A673 (cell line): ENCODE measurements around the gene UST. TPM values are rescaled to one million over a fixed set of nuclear protein-coding genes. Genes with fewer than 3 reads are reported as not detected.

Source experiments
- BruUV-seq: library from RNA; stranded (reverse); fragments of 400-500 nt; replicated peaks from 2 replicates; lab custom pipeline; 2021; lab: Mats Ljungman, UMichigan
- CTCF ChIA-PET: fragments of 300-600 bp; sonication (Branson Sonifier 250); formaldehyde crosslinking; loops from one replicate; lab custom pipeline; 2022; ENCODE audit warnings: antibody characterized with exemption; lab: Charles Lee
- POLR2A ChIA-PET: fragments of 300-600 bp; sonication (Branson Sonifier 250); formaldehyde crosslinking; loops from one replicate; lab custom pipeline; 2022; ENCODE audit warnings: antibody characterized with exemption; ENCODE audit not compliant: low non-redundant PET; lab: Charles Lee
- DNase-seq: peaks from one replicate; pipeline ENCODE4 v3.0.0-alpha.2; 2015; ENCODE audit warnings: low spot score
- H3K27ac ChIP-seq: fragments of 200-600 bp; sonication (generic); 2 replicates; pipeline ENCODE4 v1.5.1; 2016; ENCODE audit warnings: mixed run types, low read depth, mild to moderate bottlenecking, mixed read lengths, antibody characterized with exemption, low read length; ENCODE audit not compliant: poor library complexity, severe bottlenecking
- H3K27me3 ChIP-seq: fragments of 200-600 bp; sonication (generic); replicated peaks from 2 replicates; pipeline ENCODE4 v1.6.1; 2017; ENCODE audit warnings: mixed run types, low read depth, mild to moderate bottlenecking, mixed read lengths, antibody characterized with exemption, low read length; ENCODE audit not compliant: insufficient read depth, poor library complexity
- H3K36me3 ChIP-seq: fragments of 200-600 bp; sonication (generic); 2 replicates; pipeline ENCODE4 v1.6.1; 2016; ENCODE audit warnings: mixed run types, mild to moderate bottlenecking, mixed read lengths, antibody characterized with exemption, low read length; ENCODE audit not compliant: insufficient read depth, poor library complexity, severe bottlenecking
- H3K4me1 ChIP-seq: fragments of 200-600 bp; sonication (generic); 2 replicates; pipeline ENCODE4 v1.6.1; 2017; ENCODE audit warnings: mixed run types, mild to moderate bottlenecking, mixed read lengths, antibody characterized with exemption, low read length; ENCODE audit not compliant: insufficient read depth, poor library complexity, severe bottlenecking
- H3K4me3 ChIP-seq: fragments of 200-600 bp; sonication (generic); 2 replicates; pipeline ENCODE4 v1.5.1; 2016; ENCODE audit warnings: low read depth, mixed run types, mild to moderate bottlenecking, mixed read lengths, low read length; ENCODE audit not compliant: poor library complexity, severe bottlenecking
- H3K9me3 ChIP-seq: fragments of 200-600 bp; sonication (generic); 2 replicates; pipeline ENCODE4 v1.6.1; 2016; ENCODE audit warnings: mixed run types, low read depth, mild to moderate bottlenecking, mixed read lengths, antibody characterized with exemption, low read length; ENCODE audit not compliant: poor library complexity, severe bottlenecking
- EZH2 ChIP-seq: fragments of 200-600 bp; sonication (generic); IDR thresholded peaks from 2 replicates; pipeline ENCODE4 v1.6.1; 2017; ENCODE audit warnings: borderline replicate concordance, low read depth, mild to moderate bottlenecking, mixed read lengths, antibody characterized with exemption, low read length; ENCODE audit not compliant: poor library complexity, severe bottlenecking
- intact Hi-C: fragments of 100-400 bp; cut with micrococcal nuclease; formaldehyde crosslinking; loops from one replicate; pipeline ENCODE4 v1.10.0; 2022; ENCODE audit not compliant: unreplicated experiment
- total RNA-seq: library from RNA; stranded (reverse); gene quantifications from 2 replicates; pipeline ENCODE4 v1.2.3, GENCODE V29; 2021
- TF ChIP-seq, protein P1 (sequence below): fragments of 300-800, 200-600 bp; sonication (generic); conservative IDR thresholded peaks from 2 replicates; pipeline ENCODE4 v1.5.1; 2017; ENCODE audit warnings: low read depth, mild to moderate bottlenecking, antibody characterized with exemption, low read length, moderate library complexity, mixed read lengths

Gene UST
- total RNA-seq, 1 experiment from 2014 or later = 1.5 TPM

DNA sequence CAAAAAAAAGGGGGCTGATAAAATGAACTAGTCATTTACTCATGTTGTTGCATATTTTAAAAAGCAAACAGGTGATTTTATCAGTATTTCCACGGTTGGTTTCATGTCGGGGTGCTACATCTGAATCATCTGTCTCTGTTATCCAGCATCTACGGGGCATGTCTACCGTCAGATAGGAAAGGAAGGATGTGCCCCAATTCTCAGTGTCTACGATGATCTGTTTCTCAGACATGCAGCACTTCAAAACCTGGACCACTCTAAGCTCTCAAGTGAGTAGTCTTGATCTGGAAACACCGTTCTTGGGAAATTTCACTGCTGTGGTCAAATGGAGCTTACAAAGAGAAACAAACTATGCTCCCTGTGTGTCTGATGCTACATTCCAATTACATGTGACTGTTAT is 330.4 kb downstream of the UST start:
- intact Hi-C loops = no loop called here
- no peaks in the 10 kb centered on the region for H3K9me3 ChIP-seq
- POLR2A ChIA-PET = no interaction called here
- no peak overlapping the region for H3K27ac ChIP-seq
- TF ChIP-seq EZH2 = no peak
- TF ChIP-seq, protein P1, sequence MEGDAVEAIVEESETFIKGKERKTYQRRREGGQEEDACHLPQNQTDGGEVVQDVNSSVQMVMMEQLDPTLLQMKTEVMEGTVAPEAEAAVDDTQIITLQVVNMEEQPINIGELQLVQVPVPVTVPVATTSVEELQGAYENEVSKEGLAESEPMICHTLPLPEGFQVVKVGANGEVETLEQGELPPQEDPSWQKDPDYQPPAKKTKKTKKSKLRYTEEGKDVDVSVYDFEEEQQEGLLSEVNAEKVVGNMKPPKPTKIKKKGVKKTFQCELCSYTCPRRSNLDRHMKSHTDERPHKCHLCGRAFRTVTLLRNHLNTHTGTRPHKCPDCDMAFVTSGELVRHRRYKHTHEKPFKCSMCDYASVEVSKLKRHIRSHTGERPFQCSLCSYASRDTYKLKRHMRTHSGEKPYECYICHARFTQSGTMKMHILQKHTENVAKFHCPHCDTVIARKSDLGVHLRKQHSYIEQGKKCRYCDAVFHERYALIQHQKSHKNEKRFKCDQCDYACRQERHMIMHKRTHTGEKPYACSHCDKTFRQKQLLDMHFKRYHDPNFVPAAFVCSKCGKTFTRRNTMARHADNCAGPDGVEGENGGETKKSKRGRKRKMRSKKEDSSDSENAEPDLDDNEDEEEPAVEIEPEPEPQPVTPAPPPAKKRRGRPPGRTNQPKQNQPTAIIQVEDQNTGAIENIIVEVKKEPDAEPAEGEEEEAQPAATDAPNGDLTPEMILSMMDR = no peak
- H3K36me3 ChIP-seq = no peaks in the 10 kb centered on the region
- no peak for DNase-seq
- CTCF ChIA-PET = no interaction called here
- H3K4me3 ChIP-seq = no peak overlapping the region
- H3K4me1 ChIP-seq = no peaks in the 10 kb centered on the region
- no TSS peak for BruUV-seq
- H3K27me3 ChIP-seq = no peaks in the 10 kb centered on the region

DNA sequence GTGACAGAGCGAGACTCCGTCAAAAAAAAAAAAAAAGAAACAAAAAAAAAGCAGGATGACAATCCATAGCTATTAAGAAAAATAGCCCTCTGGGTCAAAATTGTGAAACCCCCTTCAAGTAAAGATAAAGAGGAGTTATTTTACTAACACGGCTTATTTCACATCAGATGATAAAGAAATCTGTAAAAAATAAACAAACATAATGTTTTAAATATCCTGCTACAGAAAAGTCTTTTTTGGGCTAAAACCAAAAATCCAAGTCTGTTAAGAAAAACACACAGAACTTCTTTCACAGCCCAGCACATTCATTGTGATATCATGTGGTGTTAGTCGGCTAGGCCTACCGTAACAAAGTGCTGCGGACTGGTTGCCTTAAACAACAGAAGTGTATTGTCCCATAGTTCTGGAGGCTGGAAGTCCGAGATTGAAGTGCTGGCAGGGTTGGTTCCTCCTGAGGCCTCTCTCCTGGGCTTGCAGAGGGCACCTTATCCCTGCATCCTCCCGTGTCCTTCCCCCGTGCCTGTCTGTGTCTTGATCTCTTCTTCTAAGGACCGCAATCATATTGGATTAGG is 331.5 kb downstream of the UST start:
- CTCF ChIA-PET = interaction anchor here (0.6 kb wide), 1 partner anchor 37 kb away, joined by 6 read pairs; no protein-coding TSS in a partner anchor
- no peaks in the 10 kb centered on the region for H3K36me3 ChIP-seq
- no peak overlapping the region for H3K4me3 ChIP-seq
- BruUV-seq = no TSS peak
- TF ChIP-seq, protein P1 = no peak
- TF ChIP-seq EZH2 = no peak
- no peaks in the 10 kb centered on the region for H3K4me1 ChIP-seq
- no peaks in the 10 kb centered on the region for H3K9me3 ChIP-seq
- no peaks in the 10 kb centered on the region for H3K27me3 ChIP-seq
- no peak for DNase-seq
- intact Hi-C loops = no loop called here
- POLR2A ChIA-PET = interaction anchor here (0.6 kb wide), 1 partner anchor 241 kb away, joined by 4 read pairs; no protein-coding TSS in a partner anchor
- H3K27ac ChIP-seq = no peak overlapping the region

DNA sequence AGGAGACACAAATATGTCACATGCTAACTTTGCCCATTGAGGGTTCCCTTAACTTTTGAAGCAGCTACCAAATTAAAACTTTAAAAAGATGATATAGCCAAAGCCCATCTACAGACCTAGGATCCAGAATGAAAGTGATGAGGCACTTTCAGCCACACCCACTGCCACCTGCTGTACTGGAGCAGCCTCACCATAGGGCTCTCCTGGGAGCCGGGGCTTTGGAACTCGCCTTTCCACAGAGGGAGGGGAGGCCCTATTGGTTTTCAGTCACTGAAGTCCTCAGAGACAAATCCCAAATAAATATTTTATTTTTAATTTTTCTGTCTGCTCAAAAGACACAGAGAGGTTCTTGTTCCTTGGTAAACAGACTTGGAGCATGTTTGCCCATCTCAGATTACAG is 332.6 kb downstream of the UST start:
- BruUV-seq = no TSS peak
- ChIA-PET POLR2A (no interaction called here), CTCF (no interaction called here)
- H3K27me3 ChIP-seq = peaks cover 8% of the 10 kb centered on the region
- intact Hi-C loops = no loop called here
- H3K36me3 ChIP-seq = no peaks in the 10 kb centered on the region
- TF ChIP-seq, protein P1 = no peak
- no peak for TF ChIP-seq EZH2
- DNase-seq = no peak
- no peak overlapping the region for H3K4me3 ChIP-seq
- H3K27ac ChIP-seq = no peak overlapping the region
- no peaks in the 10 kb centered on the region for H3K9me3 ChIP-seq
- no peaks in the 10 kb centered on the region for H3K4me1 ChIP-seq
